HEK293 (cell line): ENCODE measurements around the gene NAA20.

Source experiments
- CTCF ChIA-PET: fragments of 350-600 bp; formaldehyde crosslinking; extraction: SDS; loops from one replicate; lab custom pipeline; 2021; ENCODE audit warnings: antibody characterized with exemption; lab: Yijun Ruan, JAX
- POLR2A ChIA-PET: fragments of 300-600 bp; formaldehyde crosslinking; extraction: SDS; loops from one replicate; lab custom pipeline; 2020; ENCODE audit warnings: antibody characterized with exemption, inconsistent platforms; lab: Yijun Ruan, JAX
- H3K27ac ChIP-seq: fragments of 200-500 bp; sonication (Bioruptor generic); 2 replicates; pipeline ENCODE4 v1.5.1; 2014; ENCODE audit warnings: low read depth, low read length, control low read depth, inconsistent platforms; ENCODE audit errors: extremely low read depth
- H3K36me3 ChIP-seq, 2 experiments: fragments of 200-500 bp in 1 of 2; sonication (Bioruptor generic) in 1 of 2; 1 replicate in 1 of 2; 2 replicates in 1 of 2; pipeline ENCODE4 v1.5.1; 2014 to 2017; ENCODE audit warnings: inconsistent platforms in 2 of 2, low read length in 2 of 2; ENCODE audit not compliant: control insufficient read depth in 2 of 2, insufficient read depth in 1 of 2
- H3K4me1 ChIP-seq: fragments of 200-500 bp; sonication (Bioruptor generic); 2 replicates; pipeline ENCODE4 v1.5.1; 2014; ENCODE audit warnings: mild to moderate bottlenecking, low read length, inconsistent platforms; ENCODE audit not compliant: control insufficient read depth, insufficient read depth
- H3K4me3 ChIP-seq: 2 replicates; pipeline ENCODE4 v1.5.1; 2011; ENCODE audit warnings: low read depth, mild to moderate bottlenecking, control low read depth, low read length, moderate library complexity
- H3K9me3 ChIP-seq: fragments of 200-500 bp; sonication (Bioruptor generic); 2 replicates; pipeline ENCODE4 v1.5.1; 2014; ENCODE audit warnings: low read depth, low read length, inconsistent platforms; ENCODE audit not compliant: control insufficient read depth, insufficient read depth
- OSR2 ChIP-seq: fragments of 450-650 bp; formaldehyde crosslinking; IDR thresholded peaks from 2 replicates; pipeline ENCODE4 v1.5.1; 2016; ENCODE audit warnings: missing biosample characterization, missing genetic modification characterization
- ZBTB8A ChIP-seq: fragments of 450-650 bp; formaldehyde crosslinking; IDR thresholded peaks from 2 replicates; pipeline ENCODE4 v1.5.1; 2016; ENCODE audit warnings: missing biosample characterization, missing genetic modification characterization
- ZIC2 ChIP-seq: fragments of 450-650 bp; formaldehyde crosslinking; IDR thresholded peaks from 2 replicates; pipeline ENCODE4 v1.5.1; 2016; ENCODE audit warnings: missing biosample characterization, missing genetic modification characterization
- ZNF174 ChIP-seq: fragments of 450-650 bp; formaldehyde crosslinking; IDR thresholded peaks from 2 replicates; pipeline ENCODE4 v1.5.0; 2017; ENCODE audit warnings: missing biosample characterization, mild to moderate bottlenecking, missing genetic modification characterization
- ZNF248 ChIP-seq: fragments of 450-650 bp; formaldehyde crosslinking; IDR thresholded peaks from 2 replicates; pipeline ENCODE4 v1.5.1; 2017; ENCODE audit warnings: missing biosample characterization, missing genetic modification characterization
- ZNF274 ChIP-seq, 2 experiments: fragments of 200-500 bp in 1 of 2; fragments of 450-650 bp in 1 of 2; sonication (Bioruptor generic) in 1 of 2; formaldehyde crosslinking in 1 of 2; IDR thresholded peaks; 2 replicates each; pipeline versions ENCODE4 v1.5.1 to v1.6.1; 2014 to 2016; ENCODE audit warnings: borderline replicate concordance in 1 of 2, inconsistent platforms in 1 of 2, low read length in 1 of 2, missing biosample characterization in 1 of 2, missing genetic modification characterization in 1 of 2
- ZNF596 ChIP-seq: fragments of 450-650 bp; IDR thresholded peaks from 2 replicates; pipeline ENCODE4 v1.5.0; 2018; ENCODE audit warnings: missing biosample characterization, mild to moderate bottlenecking, missing genetic modification characterization, moderate library complexity
- ZNF623 ChIP-seq: fragments of 450-650 bp; formaldehyde crosslinking; IDR thresholded peaks from 2 replicates; pipeline ENCODE4 v1.5.1; 2016; ENCODE audit warnings: missing biosample characterization, missing genetic modification characterization
- ZNF664 ChIP-seq: fragments of 450-650 bp; formaldehyde crosslinking; IDR thresholded peaks from 2 replicates; pipeline ENCODE4 v1.5.1; 2016; ENCODE audit warnings: missing biosample characterization, missing genetic modification characterization
- TF ChIP-seq, protein P1 (sequence below): fragments of 450-650 bp; formaldehyde crosslinking; IDR thresholded peaks from 2 replicates; pipeline ENCODE4 v1.5.1; 2016; ENCODE audit warnings: missing biosample characterization, missing genetic modification characterization, low read depth
- TF ChIP-seq, protein P2 (sequence below): fragments of 450-650 bp; formaldehyde crosslinking; IDR thresholded peaks from 2 replicates; pipeline ENCODE4 v1.5.1; 2016; ENCODE audit warnings: missing biosample characterization, missing genetic modification characterization
- TF ChIP-seq, protein P3 (sequence below): fragments of 450-650 bp; formaldehyde crosslinking; IDR thresholded peaks from 2 replicates; pipeline ENCODE4 v1.5.1; 2017; ENCODE audit warnings: missing biosample characterization, missing genetic modification characterization
- TF ChIP-seq, protein P4 (sequence below): fragments of 450-650 bp; formaldehyde crosslinking; IDR thresholded peaks from 2 replicates; pipeline ENCODE4 v1.5.1; 2016; ENCODE audit warnings: missing biosample characterization, missing genetic modification characterization

Gene NAA20

DNA sequence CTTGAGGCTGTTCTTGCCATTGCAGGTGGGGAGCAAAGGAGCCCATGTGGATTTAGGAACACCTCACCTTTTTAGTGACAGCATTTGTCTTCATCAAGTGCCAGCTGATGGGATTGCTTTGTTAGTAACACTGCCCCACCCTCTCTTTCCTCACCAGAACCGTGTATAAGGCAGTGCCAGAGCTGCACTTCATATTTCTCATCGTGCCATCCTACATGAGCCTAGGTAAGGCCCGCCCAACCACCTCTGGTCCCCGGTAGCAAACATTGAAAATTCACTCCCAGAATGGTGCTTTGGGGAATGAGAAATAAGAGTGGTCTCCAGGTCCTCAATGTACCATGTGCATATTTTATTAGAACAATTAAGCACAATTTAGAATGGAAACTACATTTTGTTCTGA, 57.9 kb downstream of the NAA20 start:
- TF ChIP-seq ZNF248 (tag by site-specific recombination), result no peak
- TF ChIP-seq, protein P1, sequence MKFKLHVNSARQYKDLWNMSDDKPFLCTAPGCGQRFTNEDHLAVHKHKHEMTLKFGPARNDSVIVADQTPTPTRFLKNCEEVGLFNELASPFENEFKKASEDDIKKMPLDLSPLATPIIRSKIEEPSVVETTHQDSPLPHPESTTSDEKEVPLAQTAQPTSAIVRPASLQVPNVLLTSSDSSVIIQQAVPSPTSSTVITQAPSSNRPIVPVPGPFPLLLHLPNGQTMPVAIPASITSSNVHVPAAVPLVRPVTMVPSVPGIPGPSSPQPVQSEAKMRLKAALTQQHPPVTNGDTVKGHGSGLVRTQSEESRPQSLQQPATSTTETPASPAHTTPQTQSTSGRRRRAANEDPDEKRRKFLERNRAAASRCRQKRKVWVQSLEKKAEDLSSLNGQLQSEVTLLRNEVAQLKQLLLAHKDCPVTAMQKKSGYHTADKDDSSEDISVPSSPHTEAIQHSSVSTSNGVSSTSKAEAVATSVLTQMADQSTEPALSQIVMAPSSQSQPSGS (tag by site-specific recombination), result no peak
- no peak for TF ChIP-seq OSR2
- TF ChIP-seq, protein P2, sequence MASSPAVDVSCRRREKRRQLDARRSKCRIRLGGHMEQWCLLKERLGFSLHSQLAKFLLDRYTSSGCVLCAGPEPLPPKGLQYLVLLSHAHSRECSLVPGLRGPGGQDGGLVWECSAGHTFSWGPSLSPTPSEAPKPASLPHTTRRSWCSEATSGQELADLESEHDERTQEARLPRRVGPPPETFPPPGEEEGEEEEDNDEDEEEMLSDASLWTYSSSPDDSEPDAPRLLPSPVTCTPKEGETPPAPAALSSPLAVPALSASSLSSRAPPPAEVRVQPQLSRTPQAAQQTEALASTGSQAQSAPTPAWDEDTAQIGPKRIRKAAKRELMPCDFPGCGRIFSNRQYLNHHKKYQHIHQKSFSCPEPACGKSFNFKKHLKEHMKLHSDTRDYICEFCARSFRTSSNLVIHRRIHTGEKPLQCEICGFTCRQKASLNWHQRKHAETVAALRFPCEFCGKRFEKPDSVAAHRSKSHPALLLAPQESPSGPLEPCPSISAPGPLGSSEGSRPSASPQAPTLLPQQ (tag by site-specific recombination), result no peak
- no peak for TF ChIP-seq ZNF664
- TF ChIP-seq ZBTB8A (tag by site-specific recombination), result no peak
- no peaks in the 10 kb centered on the region for H3K4me1 ChIP-seq
- H3K36me3 ChIP-seq, result no peaks in the 10 kb centered on the region
- ChIA-PET POLR2A (no interaction called here), CTCF (interaction anchor here (0.7 to 1.4 kb wide), 2 partner anchors 9 to 72 kb away, joined by 3 to 5 read pairs; no protein-coding TSS in a partner anchor)
- no peak overlapping the region for H3K27ac ChIP-seq
- H3K9me3 ChIP-seq, result no peaks in the 10 kb centered on the region
- no peak overlapping the region for H3K4me3 ChIP-seq

DNA sequence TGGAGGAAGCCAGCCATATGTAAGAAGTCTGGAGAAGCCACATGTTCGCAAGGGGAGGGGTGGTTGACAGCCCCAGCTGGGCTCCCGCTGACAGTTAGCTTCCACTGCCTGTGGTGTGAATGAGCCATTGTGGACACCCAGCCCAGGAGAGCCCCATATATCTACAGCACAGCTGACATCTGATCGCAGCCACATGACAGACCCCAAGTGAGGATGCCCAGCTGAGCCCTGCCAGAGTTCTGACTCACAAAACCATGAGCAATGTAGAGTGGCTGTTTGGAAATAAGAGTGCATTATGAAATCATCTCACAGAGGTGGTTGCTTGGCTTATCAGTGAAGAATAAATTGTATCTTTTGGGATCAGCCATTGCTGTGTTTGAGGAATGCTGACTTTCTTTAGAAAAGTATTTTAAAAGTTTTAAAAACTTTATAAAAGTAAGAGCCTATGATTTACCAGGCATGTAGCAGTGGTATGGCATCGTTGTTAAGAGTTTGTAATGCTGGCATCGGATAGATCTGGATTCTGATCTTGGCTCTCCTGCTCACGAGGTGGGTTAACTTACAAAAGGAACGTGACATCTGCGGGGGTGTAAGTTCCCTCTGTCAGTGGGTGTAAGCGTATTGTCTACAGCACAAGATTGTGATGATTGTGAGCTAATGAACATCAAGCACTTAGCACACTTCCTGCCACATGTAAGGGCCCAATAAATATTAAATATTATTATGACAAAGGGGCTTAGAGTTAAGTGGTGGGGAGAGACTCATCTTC, 59.3 kb downstream of the NAA20 start:
- no peaks in the 10 kb centered on the region for H3K36me3 ChIP-seq
- no peak for TF ChIP-seq ZNF623 (tag by site-specific recombination)
- peak; percentile 97 for TF ChIP-seq ZIC2 (tag by site-specific recombination)
- TF ChIP-seq, all 188 proteins: peak for 1
- CTCF ChIA-PET, result interaction anchor here (0.6 to 1.4 kb wide), 4 partner anchors 7 to 761 kb away, joined by 3 to 5 read pairs (median 4); no protein-coding TSS in a partner anchor
- POLR2A ChIA-PET, result no interaction called here
- no peak overlapping the region for H3K4me3 ChIP-seq
- H3K9me3 ChIP-seq, result no peaks in the 10 kb centered on the region
- H3K4me1 ChIP-seq, result no peaks in the 10 kb centered on the region
- H3K27ac ChIP-seq, result no peak overlapping the region

DNA sequence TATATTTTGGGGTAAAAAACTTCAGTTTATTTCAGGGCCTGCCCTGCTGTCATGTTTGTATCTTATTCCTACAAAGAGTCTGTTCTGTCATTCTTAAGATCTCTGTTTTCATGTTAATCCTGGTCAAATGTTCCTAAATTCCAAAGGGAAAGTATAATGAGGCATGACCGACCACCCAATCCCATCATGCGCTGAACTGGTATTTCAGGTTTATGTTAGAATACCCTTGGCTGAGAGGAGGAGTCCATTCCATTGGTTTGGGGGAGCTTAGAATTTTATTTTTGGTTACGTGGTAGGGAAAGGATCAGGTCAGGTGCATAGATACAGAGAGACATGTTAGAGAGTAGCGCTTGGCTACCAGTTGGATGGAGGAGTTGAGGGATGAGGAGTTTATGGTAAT, 60.9 kb downstream of the NAA20 start:
- H3K4me3 ChIP-seq, result no peak overlapping the region
- H3K36me3 ChIP-seq, result no peaks in the 10 kb centered on the region
- POLR2A ChIA-PET, result no interaction called here
- TF ChIP-seq ZNF274 (IDR thresholded peaks at IDR 0.05; ENCODE audit: low read length), result no peak
- no peak for TF ChIP-seq ZNF274 (tag by site-specific recombination; IDR thresholded peaks at IDR 0.05; ENCODE audit: borderline replicate concordance)
- TF ChIP-seq ZNF174 (tag by site-specific recombination), result no peak
- TF ChIP-seq, protein P3, sequence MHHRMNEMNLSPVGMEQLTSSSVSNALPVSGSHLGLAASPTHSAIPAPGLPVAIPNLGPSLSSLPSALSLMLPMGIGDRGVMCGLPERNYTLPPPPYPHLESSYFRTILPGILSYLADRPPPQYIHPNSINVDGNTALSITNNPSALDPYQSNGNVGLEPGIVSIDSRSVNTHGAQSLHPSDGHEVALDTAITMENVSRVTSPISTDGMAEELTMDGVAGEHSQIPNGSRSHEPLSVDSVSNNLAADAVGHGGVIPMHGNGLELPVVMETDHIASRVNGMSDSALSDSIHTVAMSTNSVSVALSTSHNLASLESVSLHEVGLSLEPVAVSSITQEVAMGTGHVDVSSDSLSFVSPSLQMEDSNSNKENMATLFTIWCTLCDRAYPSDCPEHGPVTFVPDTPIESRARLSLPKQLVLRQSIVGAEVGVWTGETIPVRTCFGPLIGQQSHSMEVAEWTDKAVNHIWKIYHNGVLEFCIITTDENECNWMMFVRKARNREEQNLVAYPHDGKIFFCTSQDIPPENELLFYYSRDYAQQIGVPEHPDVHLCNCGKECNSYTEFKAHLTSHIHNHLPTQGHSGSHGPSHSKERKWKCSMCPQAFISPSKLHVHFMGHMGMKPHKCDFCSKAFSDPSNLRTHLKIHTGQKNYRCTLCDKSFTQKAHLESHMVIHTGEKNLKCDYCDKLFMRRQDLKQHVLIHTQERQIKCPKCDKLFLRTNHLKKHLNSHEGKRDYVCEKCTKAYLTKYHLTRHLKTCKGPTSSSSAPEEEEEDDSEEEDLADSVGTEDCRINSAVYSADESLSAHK (tag by site-specific recombination), result no peak
- no peak for TF ChIP-seq ZNF596
- TF ChIP-seq, protein P4, sequence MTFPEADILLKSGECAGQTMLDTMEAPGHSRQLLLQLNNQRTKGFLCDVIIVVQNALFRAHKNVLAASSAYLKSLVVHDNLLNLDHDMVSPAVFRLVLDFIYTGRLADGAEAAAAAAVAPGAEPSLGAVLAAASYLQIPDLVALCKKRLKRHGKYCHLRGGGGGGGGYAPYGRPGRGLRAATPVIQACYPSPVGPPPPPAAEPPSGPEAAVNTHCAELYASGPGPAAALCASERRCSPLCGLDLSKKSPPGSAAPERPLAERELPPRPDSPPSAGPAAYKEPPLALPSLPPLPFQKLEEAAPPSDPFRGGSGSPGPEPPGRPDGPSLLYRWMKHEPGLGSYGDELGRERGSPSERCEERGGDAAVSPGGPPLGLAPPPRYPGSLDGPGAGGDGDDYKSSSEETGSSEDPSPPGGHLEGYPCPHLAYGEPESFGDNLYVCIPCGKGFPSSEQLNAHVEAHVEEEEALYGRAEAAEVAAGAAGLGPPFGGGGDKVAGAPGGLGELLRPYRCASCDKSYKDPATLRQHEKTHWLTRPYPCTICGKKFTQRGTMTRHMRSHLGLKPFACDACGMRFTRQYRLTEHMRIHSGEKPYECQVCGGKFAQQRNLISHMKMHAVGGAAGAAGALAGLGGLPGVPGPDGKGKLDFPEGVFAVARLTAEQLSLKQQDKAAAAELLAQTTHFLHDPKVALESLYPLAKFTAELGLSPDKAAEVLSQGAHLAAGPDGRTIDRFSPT, result no peak
- TF ChIP-seq, all 188 proteins: peak for 0
- no peaks in the 10 kb centered on the region for H3K4me1 ChIP-seq
- no peaks in the 10 kb centered on the region for H3K9me3 ChIP-seq
- CTCF ChIA-PET, result interaction anchor here (0.5 to 0.6 kb wide), 2 partner anchors 46 to 62 kb away, joined by 4 to 6 read pairs; no protein-coding TSS in a partner anchor
- H3K27ac ChIP-seq, result no peak overlapping the region
